Measurements from ENCODE around the gene NCBP1.
"Not testable (repeated sequence)": the region's sequence is repeated elsewhere in the genome, so short reads cannot be mapped to it uniquely, and the experiment has no call there.

NCBP1 gene, protein sequence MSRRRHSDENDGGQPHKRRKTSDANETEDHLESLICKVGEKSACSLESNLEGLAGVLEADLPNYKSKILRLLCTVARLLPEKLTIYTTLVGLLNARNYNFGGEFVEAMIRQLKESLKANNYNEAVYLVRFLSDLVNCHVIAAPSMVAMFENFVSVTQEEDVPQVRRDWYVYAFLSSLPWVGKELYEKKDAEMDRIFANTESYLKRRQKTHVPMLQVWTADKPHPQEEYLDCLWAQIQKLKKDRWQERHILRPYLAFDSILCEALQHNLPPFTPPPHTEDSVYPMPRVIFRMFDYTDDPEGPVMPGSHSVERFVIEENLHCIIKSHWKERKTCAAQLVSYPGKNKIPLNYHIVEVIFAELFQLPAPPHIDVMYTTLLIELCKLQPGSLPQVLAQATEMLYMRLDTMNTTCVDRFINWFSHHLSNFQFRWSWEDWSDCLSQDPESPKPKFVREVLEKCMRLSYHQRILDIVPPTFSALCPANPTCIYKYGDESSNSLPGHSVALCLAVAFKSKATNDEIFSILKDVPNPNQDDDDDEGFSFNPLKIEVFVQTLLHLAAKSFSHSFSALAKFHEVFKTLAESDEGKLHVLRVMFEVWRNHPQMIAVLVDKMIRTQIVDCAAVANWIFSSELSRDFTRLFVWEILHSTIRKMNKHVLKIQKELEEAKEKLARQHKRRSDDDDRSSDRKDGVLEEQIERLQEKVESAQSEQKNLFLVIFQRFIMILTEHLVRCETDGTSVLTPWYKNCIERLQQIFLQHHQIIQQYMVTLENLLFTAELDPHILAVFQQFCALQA
- 77.5 to 89.2 reads per million in 2 donors for total RNA-seq

DNA sequence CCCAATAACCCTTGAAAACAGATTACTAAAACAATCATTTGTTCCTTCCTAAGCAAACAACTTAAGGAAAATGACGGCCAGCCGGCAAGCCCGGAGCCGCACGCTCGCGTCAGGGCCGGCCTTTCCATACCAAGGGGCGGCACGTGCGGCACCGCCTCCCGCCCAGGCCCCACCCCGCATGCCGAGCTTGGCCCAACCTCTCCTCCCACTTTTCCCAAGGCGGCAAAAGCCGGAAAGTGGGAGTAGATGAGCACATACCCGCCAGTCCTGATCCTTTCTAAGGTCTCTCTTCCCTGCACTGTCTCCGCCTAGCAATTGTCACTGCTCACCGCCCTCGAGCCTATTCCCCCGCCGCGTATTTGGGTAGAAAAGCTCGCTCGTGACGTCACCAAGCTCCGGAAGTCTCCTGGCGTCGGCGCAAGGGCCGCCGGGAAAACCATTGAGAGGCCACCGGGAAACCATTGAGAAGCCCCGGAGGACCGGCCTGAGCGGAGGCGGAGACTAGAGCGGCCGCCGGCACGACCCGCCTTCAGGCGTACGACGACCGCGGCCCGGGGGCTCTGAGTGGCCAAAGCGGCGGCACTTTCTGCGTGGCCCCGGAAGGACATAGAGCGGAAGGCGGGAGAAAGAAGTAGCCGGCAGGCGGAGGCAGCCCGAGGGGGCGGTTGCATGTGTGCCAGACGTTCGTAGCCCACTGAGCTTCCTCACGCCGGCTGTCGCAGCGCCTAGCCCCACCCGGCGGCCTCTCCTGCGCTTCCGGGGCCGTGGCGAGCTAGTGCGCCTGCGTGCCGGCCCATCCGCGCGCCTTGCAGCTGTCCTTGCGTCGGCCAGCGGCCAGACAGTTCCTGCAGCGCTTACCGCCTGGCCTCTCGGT is at the start of gene NCBP1, which contains the start of gene TSTD2:
TSS of gene NCBP1 (plus strand) at position 837 of the 874 bp plus-strand sequence. CDS start 61 bp downstream, outside the sequence.
TSS of gene TSTD2 (minus strand) at position 384 of the 874 bp plus-strand sequence. CDS start 5,806 bp downstream, outside the sequence.
- DNase-seq: peak; percentile 79 to 99 (median 91)

DNA sequence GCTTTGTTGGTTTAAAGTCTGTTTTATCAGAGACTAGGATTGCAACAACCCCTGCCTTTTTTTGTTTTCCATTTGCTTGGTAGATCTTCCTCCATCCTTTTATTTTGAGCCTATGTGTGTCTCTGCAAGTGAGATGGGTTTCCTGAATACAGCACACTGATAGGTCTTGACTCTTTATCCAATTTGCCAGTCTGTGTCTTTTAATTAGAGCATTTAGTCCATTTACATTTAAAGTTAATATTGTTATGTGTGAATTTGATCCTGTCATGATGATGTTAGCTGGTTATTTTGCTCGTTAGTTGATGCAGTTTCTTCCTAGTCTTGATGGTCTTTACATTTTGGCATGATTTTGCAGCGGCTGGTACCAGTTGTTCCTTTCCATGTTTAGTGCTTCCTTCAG is 48.8 kb upstream of the NCBP1 start:
- not testable (repeated sequence) for DNase-seq

DNA sequence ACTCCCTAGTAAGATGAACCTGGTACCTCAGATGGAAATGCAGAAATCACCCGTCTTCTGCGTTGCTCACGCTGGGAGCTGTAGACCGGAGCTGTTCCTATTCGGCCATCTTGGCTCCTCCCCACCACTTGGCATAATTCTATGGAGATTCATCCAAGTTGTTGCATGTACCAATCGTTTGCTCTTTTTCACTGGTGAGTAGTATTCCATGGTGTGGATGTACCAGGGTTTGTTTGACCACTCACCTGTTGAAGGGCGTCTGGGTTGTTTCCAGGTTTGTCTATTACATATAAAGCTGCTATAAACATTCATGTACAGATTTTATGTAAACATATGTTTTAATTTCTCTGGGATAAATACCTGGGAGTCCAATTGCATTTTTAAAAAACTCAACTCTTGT is 46.7 kb upstream of the NCBP1 start:
- DNase-seq: not testable (repeated sequence)

DNA sequence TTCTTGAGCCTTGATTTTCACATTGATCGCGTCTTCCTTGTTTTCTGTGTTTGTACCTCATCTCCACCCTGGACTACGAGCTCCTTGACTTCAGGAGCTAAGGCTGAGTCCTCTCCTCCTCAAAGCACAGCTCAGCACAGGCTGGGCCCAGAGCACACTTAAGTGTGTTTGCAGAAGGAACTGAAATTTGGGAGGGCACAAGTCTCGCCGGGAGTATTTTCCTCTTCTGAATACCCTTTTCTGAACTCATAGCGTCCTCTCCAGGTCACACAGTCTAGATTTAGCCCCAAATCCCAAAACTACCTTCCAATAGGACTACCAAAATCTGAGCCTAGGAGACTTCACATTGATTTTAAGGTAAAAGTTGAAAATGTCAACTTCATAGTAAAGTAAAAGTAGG is 42.1 kb upstream of the NCBP1 start:
- DNase-seq: no peak

DNA sequence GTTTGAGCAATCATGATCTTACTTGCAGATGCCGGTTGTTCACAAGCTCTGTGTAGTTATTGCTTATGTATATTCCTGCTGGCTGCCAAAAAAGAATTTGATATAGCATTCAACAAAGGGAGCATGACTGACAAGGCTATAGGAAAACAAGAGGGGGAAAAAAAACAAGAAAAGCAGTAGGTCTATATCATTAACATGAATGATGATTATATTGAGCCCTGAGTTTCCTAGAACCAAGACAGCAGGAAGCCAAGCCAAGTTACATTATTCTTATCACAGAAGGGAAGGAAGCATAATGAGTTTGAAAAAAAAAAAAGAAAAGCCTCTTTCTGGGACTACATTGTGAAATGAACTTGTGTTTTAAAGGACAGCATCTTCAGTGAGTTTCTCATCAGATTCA is 41.5 kb upstream of the NCBP1 start:
- DNase-seq: no peak

DNA sequence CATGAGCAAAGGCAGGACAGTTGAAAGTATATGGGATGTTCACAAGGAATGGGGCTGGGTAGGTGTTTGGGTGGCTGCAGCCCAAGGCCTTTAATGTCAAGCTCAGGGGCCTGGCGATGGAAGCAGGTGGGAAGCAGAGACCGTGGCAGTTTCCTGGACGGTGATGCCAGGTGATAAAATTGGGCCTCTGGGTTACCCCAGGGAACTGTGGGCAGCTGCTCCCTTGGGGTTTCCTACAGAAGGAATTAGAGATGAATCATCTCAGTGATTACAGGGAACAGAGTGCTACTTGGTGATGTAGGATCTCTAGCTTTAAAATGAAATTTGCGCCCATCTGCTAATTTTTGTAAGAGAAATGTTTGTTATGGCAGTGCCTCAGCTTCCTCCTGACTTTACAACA is 39.7 kb upstream of the NCBP1 start:
- no peak for DNase-seq

DNA sequence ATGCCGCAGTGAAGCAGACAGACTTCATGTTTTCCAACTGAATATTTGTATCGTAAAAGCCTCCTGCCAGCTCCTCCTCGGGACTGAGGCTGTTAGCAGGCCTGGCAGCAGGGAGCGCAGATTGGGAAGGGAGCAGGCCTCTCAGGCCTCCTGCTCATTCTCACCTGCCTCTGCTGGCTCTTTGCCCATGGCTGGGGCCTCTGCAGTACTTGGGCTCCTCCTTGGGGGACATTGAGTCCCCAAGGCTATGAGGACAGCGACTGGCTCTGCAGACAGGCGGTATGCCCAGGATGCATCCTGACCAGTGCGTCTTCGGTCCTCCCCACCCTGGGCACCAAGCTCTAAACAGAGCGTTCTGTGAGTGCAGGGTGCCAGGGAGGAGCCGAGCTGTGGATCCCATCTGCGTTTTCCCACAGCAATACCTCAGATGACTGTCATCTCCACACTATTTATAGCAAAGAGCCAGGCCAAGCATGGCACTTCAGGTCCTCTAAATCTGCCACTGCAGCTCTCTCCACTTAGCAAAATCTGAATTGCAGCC is 39.2 kb upstream of the NCBP1 start:
- DNase-seq: no peak

DNA sequence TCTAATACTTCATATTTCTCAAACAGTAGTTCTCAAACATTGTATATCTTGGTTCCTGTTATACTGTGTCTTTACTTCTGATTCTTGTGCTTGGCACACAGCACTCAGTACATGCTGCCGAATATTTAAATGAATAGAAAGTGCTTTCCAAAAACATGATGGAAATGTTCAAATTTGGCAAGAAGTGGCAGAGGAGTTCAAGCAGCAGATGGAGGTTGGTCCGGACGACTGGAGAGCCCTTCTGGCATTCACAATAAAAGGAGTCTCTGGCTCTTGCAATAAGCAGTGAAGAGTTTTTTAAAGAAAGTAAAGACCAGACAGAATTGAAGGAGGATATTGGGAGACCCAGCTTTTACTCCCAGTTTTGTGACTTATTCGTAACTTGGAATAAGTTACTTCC is 36.7 kb upstream of the NCBP1 start:
- DNase-seq: no peak

DNA sequence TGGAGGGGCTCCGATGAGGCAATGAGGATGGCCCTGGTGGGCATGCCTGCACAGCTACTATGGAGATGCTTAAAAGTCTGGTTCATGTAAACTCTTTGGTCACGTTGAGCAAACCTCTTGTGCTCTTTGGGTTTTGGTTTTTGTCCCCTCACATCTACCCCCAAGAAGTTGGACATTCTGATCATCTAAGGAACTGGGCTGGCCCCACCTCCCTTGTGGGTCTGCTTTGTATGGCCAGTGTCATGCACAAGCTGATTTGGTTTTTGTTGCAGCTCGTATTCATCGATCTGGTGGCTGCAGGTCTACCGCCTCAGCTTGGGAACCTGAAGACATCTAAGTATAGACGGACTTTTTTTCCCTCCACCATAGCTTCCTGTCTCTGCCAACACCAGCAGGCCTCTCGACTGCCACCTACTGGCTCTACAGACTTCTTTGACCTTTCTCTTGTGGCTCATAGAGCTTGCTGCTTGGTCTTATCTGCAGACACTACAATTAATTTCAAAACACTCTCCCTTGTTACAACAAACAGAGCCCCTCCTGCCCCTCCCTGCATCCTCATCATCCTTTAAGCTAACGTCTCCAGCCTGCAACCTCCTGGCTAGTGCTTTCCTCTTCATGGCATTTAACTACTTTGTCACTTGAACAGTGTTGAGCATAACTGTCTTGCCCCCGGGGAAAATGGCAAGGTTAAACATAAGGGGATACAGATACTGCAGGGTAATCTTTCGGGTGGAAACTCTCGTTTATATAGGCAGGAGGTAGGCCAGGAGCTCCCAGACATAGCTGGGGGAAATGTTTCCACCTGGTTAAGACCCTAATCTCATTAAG is 34.9 kb upstream of the NCBP1 start:
- peak in 4 of 5 experiments; percentile 44 to 84 (median 50) for DNase-seq

DNA sequence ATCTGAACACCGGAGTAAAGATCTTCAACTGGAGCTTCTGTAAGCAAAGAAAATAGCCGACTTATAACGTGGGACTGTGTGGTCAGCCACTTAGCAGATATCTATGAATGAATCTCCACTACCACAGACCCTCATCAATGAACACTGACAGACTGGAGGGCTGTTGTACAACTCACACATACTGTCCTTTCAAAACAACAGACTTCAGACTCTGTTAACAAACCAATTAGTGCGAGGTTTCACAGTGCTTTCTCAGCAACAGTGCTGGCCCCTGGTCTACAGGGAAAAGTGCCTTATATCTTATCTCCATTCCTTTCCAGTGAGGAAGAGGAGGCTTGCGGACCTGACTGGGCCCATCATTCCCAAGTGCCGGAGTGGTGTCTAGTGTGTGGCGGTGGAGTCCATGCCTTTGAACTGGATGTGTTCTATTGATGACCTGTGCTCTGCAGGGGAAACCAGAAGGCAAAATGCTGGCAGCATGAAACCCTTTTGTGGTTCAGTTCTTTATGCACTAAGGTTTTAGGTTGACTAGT is 34.2 kb upstream of the NCBP1 start:
- DNase-seq: no peak

DNA sequence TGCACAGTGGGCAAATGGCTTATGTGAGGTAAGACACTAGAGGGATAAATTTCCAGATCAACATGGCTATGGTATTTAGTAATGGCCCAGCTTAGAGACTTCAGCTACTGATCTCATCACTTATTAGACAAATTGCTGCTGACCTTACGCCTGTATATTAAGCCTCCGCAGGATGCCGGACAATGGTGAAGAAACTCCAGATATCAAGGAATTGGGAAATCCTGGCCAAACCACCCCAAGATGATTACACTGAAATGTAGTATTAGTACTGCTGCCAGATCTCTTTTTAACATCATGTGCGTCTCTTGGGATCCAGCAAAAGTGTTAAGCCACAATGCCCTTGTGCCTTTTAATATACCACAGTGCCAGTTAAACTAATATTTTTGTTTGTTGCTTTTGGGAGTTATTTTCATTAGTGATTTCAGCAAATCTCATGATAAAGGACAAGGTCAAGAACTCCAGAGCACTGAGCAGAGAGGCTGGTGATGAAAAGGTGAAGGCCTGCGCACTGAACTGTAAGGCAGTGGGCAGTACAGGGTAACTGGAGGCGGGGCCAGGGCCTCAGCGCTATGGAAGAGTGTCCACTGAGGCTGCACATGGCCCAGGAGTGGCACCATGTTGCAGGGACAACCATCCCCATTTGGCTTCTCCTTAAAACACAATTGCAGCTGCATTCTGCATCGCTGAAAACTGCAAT is 32.9 kb upstream of the NCBP1 start:
- DNase-seq: no peak

DNA sequence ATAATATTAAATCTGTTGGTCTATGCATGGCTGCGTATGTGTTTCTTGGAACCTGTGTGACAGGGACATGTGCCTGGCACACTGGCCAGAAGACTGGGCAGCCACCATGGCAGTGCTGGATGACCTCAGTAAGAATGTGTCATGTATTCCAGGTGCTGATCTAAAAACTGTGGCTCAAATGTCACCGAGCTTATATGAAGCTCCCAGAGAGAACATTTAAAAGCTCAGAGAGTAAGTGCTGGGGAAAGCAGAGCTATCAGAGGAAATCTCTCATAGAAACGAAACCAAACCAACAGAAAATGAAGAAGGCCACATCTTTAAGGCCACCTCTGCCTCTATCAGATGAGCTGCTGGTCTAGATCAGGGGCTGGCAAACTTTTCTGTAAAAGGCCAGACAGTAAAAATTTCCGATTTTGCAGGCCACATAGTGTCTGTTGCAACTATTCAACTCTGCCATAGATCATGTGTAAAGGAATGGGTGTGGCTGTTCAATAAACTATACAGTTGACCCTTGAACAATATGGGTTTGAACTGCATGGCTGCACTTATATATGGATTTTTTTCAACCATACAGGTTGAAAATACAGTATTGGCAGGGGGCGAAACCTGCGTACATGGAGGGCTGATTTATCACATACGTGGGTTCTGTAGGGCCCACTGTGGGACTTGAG is 32.3 kb upstream of the NCBP1 start:
- DNase-seq: no peak

DNA sequence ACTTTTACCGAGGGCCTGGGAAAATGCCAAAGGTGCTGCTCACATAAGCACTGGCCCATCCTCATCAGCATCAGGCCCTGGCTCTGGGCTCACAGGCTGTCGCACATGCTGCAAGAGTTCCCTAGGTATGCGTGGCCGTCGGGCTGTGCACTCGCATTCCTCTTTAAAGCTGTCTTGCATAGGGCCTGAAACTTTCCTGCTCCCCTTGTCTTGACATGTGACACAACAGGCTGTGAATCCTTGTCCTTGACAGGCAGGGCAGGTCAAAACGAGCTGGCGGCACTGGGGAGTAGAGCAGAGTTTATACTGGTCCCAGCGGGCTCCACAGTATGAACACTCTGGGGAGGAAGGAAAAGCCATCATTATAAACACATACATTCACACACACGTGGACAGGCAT is 31.2 kb upstream of the NCBP1 start:
- DNase-seq: no peak

DNA sequence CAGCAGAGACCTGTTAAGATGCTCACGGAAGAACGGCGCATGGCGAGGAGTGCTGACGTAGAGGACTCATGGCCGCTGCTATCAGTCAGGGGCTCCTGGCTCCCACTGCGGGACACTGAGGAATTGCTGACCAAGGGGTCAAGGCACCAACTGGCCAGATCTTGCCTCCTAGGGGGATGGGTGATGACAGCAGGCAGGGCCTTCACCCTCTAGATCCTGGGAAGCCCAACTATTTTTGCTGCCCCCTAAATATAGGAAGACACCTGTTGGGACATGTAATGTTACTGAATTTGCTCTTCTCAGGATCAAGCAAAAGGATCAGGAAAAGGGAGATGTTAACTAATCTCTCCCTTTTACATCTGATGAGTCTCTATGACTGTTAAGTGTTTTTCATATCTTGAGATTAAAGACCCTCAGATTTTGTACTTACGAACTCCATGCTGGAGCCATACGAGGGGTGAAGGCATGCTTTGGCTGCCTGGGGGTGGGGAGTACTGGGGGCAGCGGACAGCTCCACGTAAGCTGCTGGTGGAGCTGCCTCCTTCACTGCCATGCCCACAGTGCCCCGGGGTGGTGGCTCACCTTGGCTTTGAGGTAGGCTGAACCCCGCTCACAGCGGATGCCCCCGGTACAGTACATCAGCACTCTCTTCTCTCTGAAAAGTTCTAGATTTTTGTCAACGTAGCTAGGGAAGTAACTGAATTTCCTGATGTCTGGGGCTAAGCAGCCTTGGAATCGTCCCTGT is 28.5 kb upstream of the NCBP1 start:
- no peak for DNase-seq

DNA sequence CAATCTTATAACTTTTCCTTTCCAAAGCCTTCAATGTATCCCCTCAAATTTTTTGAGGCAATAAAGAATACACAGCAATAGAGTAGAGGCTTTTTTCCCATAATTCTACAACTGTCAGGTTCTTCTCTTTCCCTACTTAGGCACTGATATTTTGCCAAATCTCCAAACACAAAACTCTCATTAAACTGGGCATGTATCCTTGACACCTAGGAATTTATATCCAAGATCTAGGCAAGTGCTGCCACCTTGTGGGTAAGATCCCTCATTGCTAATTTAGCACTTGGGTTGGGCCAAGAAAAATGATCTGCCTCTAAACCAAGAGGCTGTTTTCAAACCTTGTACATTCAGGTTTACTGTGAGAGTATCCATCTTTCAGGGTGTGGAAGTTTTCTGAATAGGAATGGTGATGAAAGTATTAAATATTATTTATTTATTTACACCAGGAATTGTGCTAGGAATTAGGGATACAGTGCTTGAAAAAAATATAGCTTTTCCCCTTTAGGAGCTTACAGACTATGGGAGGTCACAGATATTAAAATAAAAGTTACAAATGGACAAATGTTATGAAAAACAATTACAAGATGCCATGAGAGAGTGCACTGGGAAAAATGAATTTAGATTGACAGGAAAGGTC is 18.1 kb upstream of the NCBP1 start:
- DNase-seq: peak in 4 of 5 experiments; percentile 22 to 54 (median 35)

DNA sequence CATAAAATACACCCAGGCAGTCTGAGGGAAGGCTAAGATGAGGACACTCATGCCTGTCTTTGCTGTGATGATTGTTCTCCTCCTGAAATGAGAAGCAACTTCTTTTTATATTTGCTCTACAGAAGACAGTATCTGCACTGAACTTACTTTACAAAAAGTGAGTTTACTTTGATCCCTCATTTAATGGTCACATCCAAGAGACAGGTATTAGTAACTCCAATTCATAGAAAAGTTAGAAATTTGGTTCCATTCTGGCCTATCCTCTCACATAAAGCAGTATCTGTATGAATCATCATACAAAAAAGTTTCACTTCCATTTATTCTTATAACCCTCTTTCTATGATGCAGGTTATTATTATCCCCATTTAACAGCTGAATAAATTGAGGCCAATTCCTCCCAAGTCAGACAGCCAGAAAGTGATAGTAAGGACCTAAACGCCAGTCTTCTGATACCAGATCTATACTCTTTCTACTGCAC is 15.6 kb upstream of the NCBP1 start:
- peak in 1 of 5 experiments; percentile 34 for DNase-seq

DNA sequence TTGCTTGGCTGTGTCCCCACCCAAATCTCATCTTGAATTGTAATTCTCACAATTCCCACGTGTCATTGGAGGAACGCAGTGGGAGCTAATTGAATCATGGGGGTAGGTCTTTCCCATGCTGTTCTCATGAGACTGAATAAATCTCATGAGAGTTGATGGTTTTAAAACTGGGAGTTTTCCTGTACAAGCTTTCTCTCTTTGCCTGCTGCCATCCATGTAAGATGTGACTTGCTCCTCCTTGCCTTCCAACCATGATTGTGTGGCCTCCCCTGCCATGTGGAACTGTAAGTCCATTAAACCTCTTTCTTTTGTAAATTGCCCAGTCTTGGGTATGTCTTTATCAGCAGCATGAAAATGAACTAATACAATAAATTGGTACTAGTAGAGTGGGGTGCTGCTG is 13.6 kb upstream of the NCBP1 start:
- DNase-seq: not testable (repeated sequence)

DNA sequence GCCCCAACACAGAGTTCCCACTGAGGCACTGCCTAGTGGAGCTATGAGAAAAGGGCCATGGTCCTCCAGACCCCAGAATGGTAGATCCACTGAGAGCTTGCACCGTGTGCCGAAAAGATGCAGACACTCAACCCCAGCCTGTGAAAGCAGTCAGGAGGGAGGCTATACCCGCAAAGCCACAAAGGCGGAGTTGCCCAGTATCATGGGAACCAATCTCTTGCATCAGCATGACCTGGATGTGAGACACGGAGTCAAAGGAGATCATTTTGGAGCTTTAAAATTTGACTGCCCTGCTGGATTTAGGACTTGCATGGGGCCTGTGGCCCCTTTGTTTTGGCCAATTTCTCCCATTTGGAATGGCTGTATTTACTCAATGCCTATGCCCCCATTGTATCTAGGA is 11.1 kb upstream of the NCBP1 start:
- DNase-seq: not testable (repeated sequence)

Data from T-helper 2 cell (primary cell).